GM10248 (cell line): ENCODE data around the gene SLC9A5.

Source experiments
- CTCF ChIA-PET: fragments of 300-600 bp; sonication (Branson Sonifier 250); formaldehyde crosslinking; extraction: SDS; loops from one replicate; lab custom pipeline; 2021; ENCODE audit warnings: antibody characterized with exemption; lab: Yijun Ruan, JAX
- POLR2A ChIA-PET: fragments of 350-650 bp; sonication (Branson Sonifier 250); formaldehyde crosslinking; extraction: SDS; loops from one replicate; lab custom pipeline; 2020; ENCODE audit warnings: antibody characterized with exemption; lab: Yijun Ruan, JAX
- DNase-seq: peaks from one replicate; pipeline ENCODE4 v3.0.0; 2012; ENCODE audit errors: extremely low spot score
- CTCF ChIP-seq: IDR thresholded peaks from 2 replicates; pipeline ENCODE4 v1.5.1; 2012; ENCODE audit warnings: mild to moderate bottlenecking, low read depth; ENCODE audit errors: extremely low read depth, missing control alignments, control extremely low read depth

The SLC9A5 gene

GRCh38 chr16:67201411-67202345 is 47.1 kb upstream of the SLC9A5 start:
- POLR2A ChIA-PET = no interaction called here
- DNase-seq = no peak
- CTCF ChIA-PET = interaction anchor here (1.2 to 2.8 kb wide), 3 partner anchors 13 to 184 kb away, joined by 3 to 10 read pairs (median 3); no protein-coding TSS in a partner anchor
- no peak for TF ChIP-seq CTCF

GRCh38 chr16:67202426-67202825 is 46.4 kb upstream of the SLC9A5 start:
- TF ChIP-seq CTCF = no peak
- ChIA-PET CTCF (interaction anchor here (1.2 to 2.8 kb wide), 4 partner anchors 8 to 185 kb away, joined by 3 to 10 read pairs (median 4); no protein-coding TSS in a partner anchor), POLR2A (no interaction called here)
- DNase-seq = no peak

GRCh38 chr16:67202956-67203493 is 45.8 kb upstream of the SLC9A5 start:
- no peak for DNase-seq
- ChIA-PET POLR2A (interaction anchor here (0.7 kb wide), 1 partner anchor 44 kb away, joined by 4 read pairs; the partner anchor contains the start of gene FHOD1), CTCF (interaction anchor here (1.2 to 2.8 kb wide), 4 partner anchors 9 to 185 kb away, joined by 3 to 10 read pairs (median 4); no protein-coding TSS in a partner anchor)
- TF ChIP-seq CTCF = no peak

- CTCF ChIA-PET = interaction anchor here (1.1 to 2.8 kb wide), 3 partner anchors 10 to 19 kb away, joined by 3 to 10 read pairs (median 4); no protein-coding TSS in a partner anchor
- TF ChIP-seq CTCF = no peak
These were observed 44.7 kb upstream of the SLC9A5 start for GRCh38 chr16:67204076-67204475.

GRCh38 chr16:67206129-67206837 is 42.5 kb upstream of the SLC9A5 start:
- no peak for DNase-seq
- ChIA-PET CTCF (interaction anchor here (1.0 to 1.2 kb wide), 2 partner anchors 12 to 14 kb away, joined by 3 to 5 read pairs; no protein-coding TSS in a partner anchor), POLR2A (interaction anchor here (1.3 kb wide), 1 partner anchor 9 kb away, joined by 3 read pairs; no protein-coding TSS in a partner anchor)
- TF ChIP-seq CTCF = no peak

More at GRCh38 chr16:67204076-67204475, 44.7 kb upstream of the SLC9A5 start:
- POLR2A ChIA-PET = no interaction called here
- no peak for DNase-seq
